PC-3 (cell line): Measurements from ENCODE around the gene PES1. TPM values are rescaled to one million over a fixed set of nuclear protein-coding genes. Genes with fewer than 3 reads are reported as not detected.

Experiments used
- ATAC-seq: fragments of 200-7000 bp; cut with Tn5 transposase; 2 replicates; pipeline ENCODE4 v1.9.1; 2020; ENCODE audit warnings: mild to moderate bottlenecking, moderate library complexity
- BruUV-seq: library from RNA; stranded (reverse); fragments of 400-500 nt; replicated peaks from 2 replicates; lab custom pipeline; 2021; lab: Mats Ljungman, UMichigan
- CTCF ChIA-PET: fragments of 300-600 bp; sonication (Branson Sonifier 250); formaldehyde crosslinking; loops from one replicate; lab custom pipeline; 2022; ENCODE audit warnings: antibody characterized with exemption; lab: Charles Lee
- POLR2A ChIA-PET: fragments of 300-600 bp; sonication (Branson Sonifier 250); formaldehyde crosslinking; loops from one replicate; lab custom pipeline; 2022; ENCODE audit warnings: antibody characterized with exemption; ENCODE audit not compliant: unreplicated experiment; lab: Charles Lee
- DNase-seq: peaks from one replicate; pipeline ENCODE4 v3.0.0-alpha.2; 2015
- H2AFZ ChIP-seq: fragments of 300-600 bp; sonication (generic); 2 replicates; pipeline ENCODE4 v1.6.0; 2016; ENCODE audit warnings: antibody characterized with exemption, low read length
- H3F3A ChIP-seq: fragments of 300-600 bp; sonication (generic); one replicate; pipeline ENCODE4 v1.6.0; 2017; ENCODE audit warnings: antibody characterized with exemption, low read length, control low read depth, mild to moderate bottlenecking; ENCODE audit not compliant: unreplicated experiment
- H3K27ac ChIP-seq: fragments of 300-600 bp; sonication (generic); 2 replicates; pipeline ENCODE4 v1.5.1; 2016; ENCODE audit warnings: mild to moderate bottlenecking, low read length
- H3K27me3 ChIP-seq: fragments of 300-600 bp; sonication (generic); 2 replicates; pipeline ENCODE4 v1.6.1; 2016; ENCODE audit warnings: low read length, mixed read lengths
- H3K36me3 ChIP-seq: fragments of 300-600 bp; sonication (generic); 2 replicates; pipeline ENCODE4 v1.6.1; 2016; ENCODE audit warnings: low read depth, mixed run types, low read length, mixed read lengths
- H3K4me1 ChIP-seq: fragments of 300-600 bp; sonication (generic); 2 replicates; pipeline ENCODE4 v1.5.1; 2016; ENCODE audit warnings: low read length; ENCODE audit not compliant: insufficient read depth
- H3K4me2 ChIP-seq: fragments of 300-600 bp; sonication (generic); 2 replicates; pipeline ENCODE4 v1.6.0; 2016; ENCODE audit warnings: low read length
- H3K4me3 ChIP-seq: fragments of 300-600 bp; sonication (generic); 2 replicates; pipeline ENCODE4 v1.5.1; 2016; ENCODE audit warnings: mild to moderate bottlenecking, low read length, mixed read lengths
- H3K79me2 ChIP-seq: fragments of 300-600 bp; sonication (generic); 2 replicates; pipeline ENCODE4 v1.6.1; 2017; ENCODE audit warnings: low read length, mixed read lengths
- H3K9ac ChIP-seq: fragments of 300-600 bp; sonication (generic); 2 replicates; pipeline ENCODE4 v1.6.0; 2016; ENCODE audit warnings: mild to moderate bottlenecking, low read length
- H3K9me2 ChIP-seq: fragments of 300-600 bp; sonication (generic); replicated peaks from 2 replicates; pipeline ENCODE4 v1.6.1; 2016; ENCODE audit warnings: mixed run types, low read length, mixed read lengths
- H3K9me3 ChIP-seq: fragments of 300-600 bp; sonication (generic); 2 replicates; pipeline ENCODE4 v1.6.1; 2016; ENCODE audit warnings: low read length, mixed read lengths
- H4K20me1 ChIP-seq: fragments of 300-600 bp; sonication (generic); 2 replicates; pipeline ENCODE4 v1.6.1; 2016; ENCODE audit warnings: low read length, mixed read lengths
- EZH2 ChIP-seq: fragments of 300-600 bp; sonication (generic); IDR thresholded peaks from one replicate; pipeline ENCODE4 v1.6.1; 2017; ENCODE audit warnings: antibody characterized with exemption, mild to moderate bottlenecking, low read length; ENCODE audit not compliant: unreplicated experiment
- EZH2phosphoT487 ChIP-seq: fragments of 300-600 bp; sonication (generic); IDR thresholded peaks from 2 replicates; pipeline ENCODE4 v1.6.1; 2018; ENCODE audit warnings: mild to moderate bottlenecking, antibody characterized with exemption, low read length, borderline replicate concordance
- intact Hi-C: fragments of 100-400 bp; cut with micrococcal nuclease; formaldehyde crosslinking; loops from 2 replicates; pipeline ENCODE4 v1.9.0; 2023
- total RNA-seq: library from RNA; depleted of rRNA; stranded (reverse); fragments of >200 nt; gene quantifications from 2 replicates; pipeline ENCODE4 v1.2.3, GENCODE V29; 2014; rRNA removed
- TF ChIP-seq, protein P1 (sequence below): fragments of 300-600 bp; sonication (generic); conservative IDR thresholded peaks from 2 replicates; pipeline ENCODE4 v1.5.1; 2017; ENCODE audit warnings: antibody characterized with exemption, low read depth, mild to moderate bottlenecking, low read length

PES1 gene
- total RNA-seq, 1 experiment from 2014 or later, result 105 TPM

GRCh38 chr22:30526656-30527055 is 65.1 kb downstream of the PES1 start:
- no peaks in the 10 kb centered on the region for H3K9me2 ChIP-seq
- ATAC-seq (no peak), DNase-seq (no peak)
- peaks cover 3% of the 10 kb centered on the region; the same call in 1 of the 2 replicates for H3K27me3 ChIP-seq
- no TSS peak for BruUV-seq
- no peak overlapping the region for H2AFZ ChIP-seq
- no peaks in the 10 kb centered on the region for H3K36me3 ChIP-seq
- CTCF ChIA-PET, result no interaction called here
- intact Hi-C loops, result no loop called here
- H3K4me1 ChIP-seq, result no peaks in the 10 kb centered on the region
- no peaks in the 10 kb centered on the region for H4K20me1 ChIP-seq
- no peaks in the 10 kb centered on the region for H3K79me2 ChIP-seq
- no peaks in the 10 kb centered on the region for H3K9me3 ChIP-seq
- POLR2A ChIA-PET, result no interaction called here
- H3K4me3 ChIP-seq, result no peak overlapping the region
- TF ChIP-seq EZH2phosphoT487, result no peak
- TF ChIP-seq, protein P1, sequence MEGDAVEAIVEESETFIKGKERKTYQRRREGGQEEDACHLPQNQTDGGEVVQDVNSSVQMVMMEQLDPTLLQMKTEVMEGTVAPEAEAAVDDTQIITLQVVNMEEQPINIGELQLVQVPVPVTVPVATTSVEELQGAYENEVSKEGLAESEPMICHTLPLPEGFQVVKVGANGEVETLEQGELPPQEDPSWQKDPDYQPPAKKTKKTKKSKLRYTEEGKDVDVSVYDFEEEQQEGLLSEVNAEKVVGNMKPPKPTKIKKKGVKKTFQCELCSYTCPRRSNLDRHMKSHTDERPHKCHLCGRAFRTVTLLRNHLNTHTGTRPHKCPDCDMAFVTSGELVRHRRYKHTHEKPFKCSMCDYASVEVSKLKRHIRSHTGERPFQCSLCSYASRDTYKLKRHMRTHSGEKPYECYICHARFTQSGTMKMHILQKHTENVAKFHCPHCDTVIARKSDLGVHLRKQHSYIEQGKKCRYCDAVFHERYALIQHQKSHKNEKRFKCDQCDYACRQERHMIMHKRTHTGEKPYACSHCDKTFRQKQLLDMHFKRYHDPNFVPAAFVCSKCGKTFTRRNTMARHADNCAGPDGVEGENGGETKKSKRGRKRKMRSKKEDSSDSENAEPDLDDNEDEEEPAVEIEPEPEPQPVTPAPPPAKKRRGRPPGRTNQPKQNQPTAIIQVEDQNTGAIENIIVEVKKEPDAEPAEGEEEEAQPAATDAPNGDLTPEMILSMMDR, result no peak
- no peak for TF ChIP-seq EZH2
- no peak overlapping the region for H3K27ac ChIP-seq
- no peaks in the 10 kb centered on the region for H3F3A ChIP-seq
- no peak overlapping the region for H3K9ac ChIP-seq
- no peak overlapping the region for H3K4me2 ChIP-seq

Other genes starting within 250 kb of the PES1 start
- gene SF3A1, start 235.0 kb downstream of the PES1 start, total RNA-seq, result 59.2 and 69.3 TPM in 2 replicates
- gene CCDC157, start 234.9 kb downstream of the PES1 start, total RNA-seq, result 1.5 and 3.5 TPM in 2 replicates
- gene RNF215, start 204.5 kb downstream of the PES1 start, total RNA-seq, result 22.6 and 25.2 TPM in 2 replicates
- 9.7 and 16.8 TPM in 2 replicates for gene SEC14L2, start 194.9 kb downstream of the PES1 start, total RNA-seq
- gene MTFP1, start 166.1 kb downstream of the PES1 start, total RNA-seq, result 59.3 and 65.7 TPM in 2 replicates
- gene SEC14L3, start 119.9 kb downstream of the PES1 start, total RNA-seq, result not detected in 2 replicates
- gene SEC14L4, start 86.2 kb downstream of the PES1 start, total RNA-seq, result 2.9 and 3.9 TPM in 2 replicates
- not detected in 2 replicates for gene SEC14L6, start 45.2 kb downstream of the PES1 start, total RNA-seq
- not detected in 2 replicates for gene GAL3ST1, start 17.2 kb downstream of the PES1 start, total RNA-seq
- gene TCN2, start 15.3 kb upstream of the PES1 start, total RNA-seq, result 1.7 and 4.2 TPM in 2 replicates
- 16.8 and 18.1 TPM in 2 replicates for gene SLC35E4, start 43.9 kb upstream of the PES1 start, total RNA-seq
- gene DUSP18, start 76.0 kb upstream of the PES1 start, total RNA-seq, result 7.7 and 11.5 TPM in 2 replicates
- gene OSBP2, start 103.0 kb upstream of the PES1 start, total RNA-seq, result 10.2 and 15.1 TPM in 2 replicates